KMS-11 (cell line): ENCODE data around the gene HASPIN.

ENCODE experiments used
- H2AFZ ChIP-seq: fragments of 200-600 bp; sonication (generic); 2 replicates; pipeline ENCODE4 v1.6.1; 2016; ENCODE audit warnings: antibody characterized with exemption, mixed run types, low read depth
- H3K27ac ChIP-seq: fragments of 200-600 bp; sonication (generic); 2 replicates; pipeline ENCODE4 v1.6.1; 2016; ENCODE audit warnings: mild to moderate bottlenecking, mixed run types
- H3K27me3 ChIP-seq: fragments of 200-600 bp; sonication (generic); 2 replicates; pipeline ENCODE4 v1.6.1; 2017; ENCODE audit warnings: mild to moderate bottlenecking, low read depth, mixed run types, moderate library complexity; ENCODE audit not compliant: insufficient read depth
- H3K36me3 ChIP-seq: fragments of 200-600 bp; sonication (generic); 2 replicates; pipeline ENCODE4 v1.6.1; 2017; ENCODE audit warnings: mild to moderate bottlenecking, mixed run types; ENCODE audit not compliant: insufficient read depth
- H3K4me1 ChIP-seq: fragments of 200-600 bp; sonication (generic); 2 replicates; pipeline ENCODE4 v1.6.1; 2016; ENCODE audit warnings: mild to moderate bottlenecking, low read depth, mixed run types; ENCODE audit not compliant: poor library complexity, severe bottlenecking
- H3K4me2 ChIP-seq: fragments of 200-600 bp; sonication (generic); 2 replicates; pipeline ENCODE4 v1.7.0; 2016; ENCODE audit warnings: mild to moderate bottlenecking, mixed run types
- H3K4me3 ChIP-seq: fragments of 200-600 bp; sonication (generic); IDR thresholded peaks from 2 replicates; pipeline ENCODE4 v1.6.1; 2017; ENCODE audit warnings: low read depth, low read length, mixed read lengths; ENCODE audit not compliant: insufficient read depth
- H3K79me2 ChIP-seq: fragments of 200-600 bp; sonication (generic); 2 replicates; pipeline ENCODE4 v1.6.1; 2016; ENCODE audit warnings: low read depth, mixed run types; ENCODE audit not compliant: insufficient read depth
- H3K9ac ChIP-seq: fragments of 200-600 bp; sonication (generic); 2 replicates; pipeline ENCODE4 v1.6.1; 2016; ENCODE audit warnings: mild to moderate bottlenecking, mixed run types
- H4K20me1 ChIP-seq: fragments of 200-600 bp; sonication (generic); 2 replicates; pipeline ENCODE4 v1.6.1; 2016; ENCODE audit warnings: mild to moderate bottlenecking, mixed run types; ENCODE audit not compliant: insufficient read depth
- CTCF ChIP-seq: fragments of 200-600 bp; sonication (generic); conservative IDR thresholded peaks from 2 replicates; pipeline ENCODE4 v1.6.1; 2017; ENCODE audit warnings: low read depth, mild to moderate bottlenecking, antibody characterized with exemption, low read length, moderate library complexity, mixed read lengths

The HASPIN gene

DNA sequence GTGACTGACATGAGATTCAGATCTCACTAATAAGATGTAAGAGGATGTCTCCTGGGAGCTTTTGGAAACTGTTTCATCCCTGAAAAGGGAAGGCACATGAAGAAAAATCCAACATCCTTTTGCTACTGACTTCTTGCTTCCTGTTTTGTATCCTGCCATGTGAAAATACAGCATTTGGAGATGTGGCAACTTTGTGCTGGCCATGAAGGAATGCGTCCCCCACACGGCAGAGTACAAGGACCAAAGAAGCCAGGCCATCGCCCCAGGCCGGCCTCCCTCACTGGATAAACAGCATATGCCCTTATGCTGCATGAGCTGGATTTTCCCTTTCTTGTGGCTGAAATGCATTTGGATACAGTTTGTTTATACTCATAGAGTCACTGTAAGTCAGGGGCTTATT, 5.5 kb upstream of the HASPIN start:
- Histone ChIP-seq H4K20me1 (no peaks in the 10 kb centered on the region), H3K27me3 (no peaks in the 10 kb centered on the region), H3K36me3 (no peaks in the 10 kb centered on the region), H3K79me2 (peaks cover 8% of the 10 kb centered on the region), H3K4me3 (no peak overlapping the region), H3K27ac (no peak overlapping the region), H3K4me1 (peaks cover 7% of the 10 kb centered on the region), H3K9ac (no peak overlapping the region), H3K4me2 (no peak overlapping the region), H2AFZ (no peak overlapping the region)
- TF ChIP-seq CTCF, result no peak

- H3K27me3 ChIP-seq, result no peaks in the 10 kb centered on the region
- H3K4me3 ChIP-seq, result no peak overlapping the region
- H3K4me2 ChIP-seq, result no peak overlapping the region
- H3K27ac ChIP-seq, result no peak overlapping the region
- no peak overlapping the region for H2AFZ ChIP-seq
- H3K36me3 ChIP-seq, result no peaks in the 10 kb centered on the region
- no peak for TF ChIP-seq CTCF
- H4K20me1 ChIP-seq, result no peaks in the 10 kb centered on the region
- H3K4me1 ChIP-seq, result peaks cover 7% of the 10 kb centered on the region
- H3K9ac ChIP-seq, result no peak overlapping the region
- peaks cover 10% of the 10 kb centered on the region for H3K79me2 ChIP-seq
Measured at GRCh38 chr17:3719265-3719664, 4.4 kb upstream of the HASPIN start.

GRCh38 chr17:3722716-3723115, 987 bp upstream of the HASPIN start:
- H2AFZ ChIP-seq, result peak overlapping the region; percentile 86; the same call in 1 of the 2 replicates

DNA sequence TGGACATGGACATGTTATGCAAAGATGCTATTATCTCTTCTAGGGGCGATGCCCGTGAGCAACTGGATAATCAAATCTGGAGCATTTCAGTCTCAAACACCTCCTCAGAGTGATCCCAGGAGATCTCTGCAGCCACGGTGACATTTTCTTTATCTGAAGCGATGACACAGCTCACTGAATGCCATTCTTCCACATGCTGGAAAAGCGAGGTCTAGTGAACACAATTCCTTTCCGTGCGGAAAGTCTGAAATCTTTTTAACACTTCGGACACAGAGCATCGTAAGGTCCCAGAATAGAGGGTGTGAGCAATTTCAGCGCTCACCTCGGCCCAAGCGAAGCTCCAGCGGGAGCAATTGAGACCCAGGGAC, 531 bp upstream of the HASPIN start:
- H3K36me3 ChIP-seq, result no peaks in the 10 kb centered on the region
- H3K4me3 ChIP-seq, result no peak overlapping the region
- no peaks in the 10 kb centered on the region for H3K27me3 ChIP-seq
- H4K20me1 ChIP-seq, result no peaks in the 10 kb centered on the region
- peak overlapping the region; percentile 94 for H3K4me2 ChIP-seq
- H3K9ac ChIP-seq, result peak overlapping the region; percentile 72
- no peak for TF ChIP-seq CTCF
- peaks cover 31% of the 10 kb centered on the region for H3K79me2 ChIP-seq
- peak overlapping the region; percentile 86 for H2AFZ ChIP-seq
- peak overlapping the region; percentile 49 for H3K27ac ChIP-seq
- peaks cover 23% of the 10 kb centered on the region for H3K4me1 ChIP-seq

More at GRCh38 chr17:3722716-3723115, 987 bp upstream of the HASPIN start:
- Histone ChIP-seq H4K20me1 (no peaks in the 10 kb centered on the region), H3K4me1 (peaks cover 23% of the 10 kb centered on the region), H3K79me2 (peaks cover 31% of the 10 kb centered on the region), H3K4me3 (no peak overlapping the region), H3K27me3 (no peaks in the 10 kb centered on the region), H3K27ac (no peak overlapping the region; the same call in 1 of the 2 replicates), H3K36me3 (no peaks in the 10 kb centered on the region), H3K9ac (peak overlapping the region; percentile 72; the same call in 1 of the 2 replicates), H3K4me2 (peak overlapping the region; percentile 94)
- no peak for TF ChIP-seq CTCF
